SK-N-MC (cell line): ENCODE data around the gene NLRC5.

Source experiments
- DNase-seq: peaks from one replicate; pipeline ENCODE4 v3.0.0-alpha.2; 2011; ENCODE audit warnings: low read depth, low spot score
- H3K27ac ChIP-seq: fragments of 200-600 bp; sonication (generic); 2 replicates; pipeline ENCODE4 v1.5.1; 2016; ENCODE audit warnings: mixed run types
- H3K36me3 ChIP-seq: fragments of 200-600 bp; sonication (generic); 2 replicates; pipeline ENCODE4 v1.6.1; 2017; ENCODE audit warnings: antibody characterized with exemption, low read length, mixed read lengths; ENCODE audit not compliant: insufficient read depth
- H3K4me3 ChIP-seq: fragments of 200-600 bp; sonication (generic); 2 replicates; pipeline ENCODE4 v1.5.1; 2016
- H3K9ac ChIP-seq: fragments of 200-600 bp; sonication (generic); 2 replicates; pipeline ENCODE4 v1.8.0; 2017; ENCODE audit warnings: mixed run types, mixed read lengths; ENCODE audit not compliant: insufficient read length
- H3K9me3 ChIP-seq: fragments of 200-600 bp; sonication (generic); 2 replicates; pipeline ENCODE4 v1.6.1; 2017; ENCODE audit warnings: low read depth, mild to moderate bottlenecking, antibody characterized with exemption, low read length, moderate library complexity, mixed read lengths
- EZH2 ChIP-seq: fragments of 200-600 bp; sonication (generic); IDR thresholded peaks from one replicate; pipeline ENCODE4 v1.6.1; 2017; ENCODE audit warnings: antibody characterized with exemption
- FOXP2 ChIP-seq: optimal IDR thresholded peaks from 2 replicates; pipeline ENCODE3; 2011; ENCODE audit warnings: mild to moderate bottlenecking, moderate library complexity; ENCODE audit not compliant: insufficient read depth; ENCODE audit errors: extremely low read length, control extremely low read depth
- POLR2AphosphoS5 ChIP-seq: IDR thresholded peaks from 2 replicates; pipeline ENCODE4 v1.6.1; 2012; ENCODE audit warnings: mild to moderate bottlenecking, low read depth, low read length, borderline replicate concordance

The NLRC5 gene

DNA sequence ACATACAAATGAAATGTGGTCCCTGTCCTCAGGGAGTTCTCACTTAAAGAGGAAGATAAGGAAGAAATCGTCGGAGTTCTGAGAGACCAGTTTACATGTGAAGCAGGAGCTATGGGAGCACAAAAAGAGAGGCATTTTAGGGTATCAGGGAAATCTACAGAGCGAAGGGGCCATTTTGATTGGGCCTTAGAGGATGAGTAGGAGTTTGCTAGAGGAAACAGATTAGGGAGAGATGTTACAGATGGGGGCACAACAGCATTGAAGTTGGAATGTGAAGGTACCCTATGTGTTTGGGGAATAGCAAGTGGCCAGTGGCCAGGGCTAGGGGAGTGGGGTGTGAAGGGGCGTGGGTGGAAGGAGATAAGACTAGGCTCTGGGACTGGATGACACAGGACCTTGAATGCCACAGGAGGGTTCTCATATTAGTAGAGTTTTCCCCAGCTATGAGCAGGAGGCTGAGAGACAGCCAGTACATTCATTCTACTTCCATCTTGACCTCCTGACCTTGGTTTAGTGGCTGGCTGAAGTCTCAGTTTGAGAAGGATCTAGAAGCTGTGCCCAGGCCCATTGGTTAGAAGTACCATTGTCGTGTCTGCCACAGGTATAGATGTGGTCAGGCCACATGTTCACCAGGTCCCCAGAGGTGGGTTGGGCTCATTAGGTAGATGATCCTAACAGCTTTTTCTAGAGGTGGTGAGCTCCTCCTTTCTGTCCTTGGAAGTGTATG is 137.8 kb downstream of the NLRC5 start:
- Histone ChIP-seq H3K4me3 (no peak overlapping the region), H3K9me3 (no peaks in the 10 kb centered on the region), H3K27ac (no peak overlapping the region), H3K9ac (no peak overlapping the region), H3K36me3 (no peaks in the 10 kb centered on the region)
- no peak for TF ChIP-seq POLR2AphosphoS5
- no peak for DNase-seq

DNA sequence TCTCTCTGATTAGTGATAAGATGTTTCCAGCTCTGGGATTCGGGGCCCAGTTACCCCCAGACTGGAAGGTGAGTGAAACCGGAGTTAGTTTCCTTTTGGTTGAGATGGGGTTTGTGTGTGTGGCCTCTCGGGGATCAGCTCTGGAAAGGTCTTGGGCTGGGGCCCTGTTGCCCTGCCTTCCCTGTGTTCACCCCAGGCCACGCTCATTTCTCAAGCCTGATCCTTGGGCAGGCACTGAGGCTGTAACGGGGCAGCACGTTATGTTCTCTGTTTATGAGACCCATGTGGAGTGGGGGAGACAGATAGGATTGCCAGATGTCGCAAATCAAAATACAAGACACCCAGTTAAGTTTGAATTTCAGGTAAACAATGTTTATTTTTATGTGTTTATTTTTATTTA is 138.5 kb downstream of the NLRC5 start:
- DNase-seq = no peak
- Histone ChIP-seq H3K36me3 (no peaks in the 10 kb centered on the region), H3K9ac (no peak overlapping the region), H3K27ac (no peak overlapping the region), H3K4me3 (no peak overlapping the region), H3K9me3 (no peaks in the 10 kb centered on the region)
- no peak for TF ChIP-seq FOXP2
- TF ChIP-seq EZH2 = no peak
- no peak for TF ChIP-seq POLR2AphosphoS5

DNA sequence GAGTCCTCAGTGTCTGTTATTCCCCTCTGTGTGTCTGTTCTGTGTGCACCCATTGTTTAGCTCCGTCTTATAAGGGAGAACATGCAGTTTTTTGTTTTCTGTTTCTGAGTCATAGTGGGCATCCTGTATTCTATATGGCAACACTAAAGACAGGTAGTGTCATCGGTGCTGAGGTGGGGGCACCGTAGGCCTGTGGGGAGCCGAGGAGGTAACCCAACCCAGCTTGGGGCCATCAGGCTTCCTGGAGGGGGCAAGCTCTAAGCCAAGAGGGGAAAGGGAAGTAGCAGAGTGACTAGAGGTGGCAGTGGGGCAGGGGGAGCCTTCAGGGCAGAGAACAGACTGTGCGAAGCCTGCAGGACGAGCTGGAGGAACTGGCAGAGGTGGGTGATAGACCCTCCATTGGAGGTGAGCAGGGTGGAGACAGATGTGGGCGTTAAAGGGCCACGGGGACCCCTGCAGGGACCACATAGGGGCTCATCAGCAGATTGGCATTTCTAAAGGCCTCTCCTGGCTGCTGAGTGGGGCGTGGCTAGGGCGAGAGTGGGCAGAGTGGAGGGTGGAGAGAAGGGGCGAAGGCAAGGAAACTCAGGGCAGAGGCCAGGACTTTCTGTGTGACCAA is 139.5 kb downstream of the NLRC5 start:
- no peak overlapping the region for H3K4me3 ChIP-seq
- H3K9me3 ChIP-seq = no peaks in the 10 kb centered on the region
- no peak for DNase-seq
- no peak overlapping the region for H3K27ac ChIP-seq
- H3K9ac ChIP-seq = no peak overlapping the region
- H3K36me3 ChIP-seq = no peaks in the 10 kb centered on the region
- TF ChIP-seq EZH2 = no peak
- no peak for TF ChIP-seq FOXP2

DNA sequence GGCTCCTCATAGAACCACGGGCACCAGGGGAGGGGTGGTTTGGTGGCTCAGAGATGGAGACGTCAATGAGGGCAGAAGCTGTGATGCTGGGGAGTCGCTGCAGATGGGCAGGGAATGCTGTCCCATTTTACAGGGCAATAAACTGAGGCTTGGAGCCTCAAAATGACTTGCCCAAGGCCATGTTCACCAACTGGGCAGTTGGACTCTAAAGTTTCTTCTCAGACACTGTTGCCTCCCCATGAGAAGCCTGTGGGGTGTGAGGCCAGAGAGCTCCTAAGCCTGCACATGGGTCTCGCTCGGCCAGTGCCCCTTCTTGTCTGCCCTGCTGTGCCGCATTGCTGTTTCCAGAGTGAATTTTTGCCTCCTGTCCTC is 141.6 kb downstream of the NLRC5 start:
- no peak overlapping the region for H3K9ac ChIP-seq
- DNase-seq = no peak
- H3K9me3 ChIP-seq = no peaks in the 10 kb centered on the region
- H3K27ac ChIP-seq = no peak overlapping the region
- H3K36me3 ChIP-seq = no peaks in the 10 kb centered on the region
- TF ChIP-seq EZH2 (no peak), POLR2AphosphoS5 (no peak), FOXP2 (no peak)
- H3K4me3 ChIP-seq = no peak overlapping the region

DNA sequence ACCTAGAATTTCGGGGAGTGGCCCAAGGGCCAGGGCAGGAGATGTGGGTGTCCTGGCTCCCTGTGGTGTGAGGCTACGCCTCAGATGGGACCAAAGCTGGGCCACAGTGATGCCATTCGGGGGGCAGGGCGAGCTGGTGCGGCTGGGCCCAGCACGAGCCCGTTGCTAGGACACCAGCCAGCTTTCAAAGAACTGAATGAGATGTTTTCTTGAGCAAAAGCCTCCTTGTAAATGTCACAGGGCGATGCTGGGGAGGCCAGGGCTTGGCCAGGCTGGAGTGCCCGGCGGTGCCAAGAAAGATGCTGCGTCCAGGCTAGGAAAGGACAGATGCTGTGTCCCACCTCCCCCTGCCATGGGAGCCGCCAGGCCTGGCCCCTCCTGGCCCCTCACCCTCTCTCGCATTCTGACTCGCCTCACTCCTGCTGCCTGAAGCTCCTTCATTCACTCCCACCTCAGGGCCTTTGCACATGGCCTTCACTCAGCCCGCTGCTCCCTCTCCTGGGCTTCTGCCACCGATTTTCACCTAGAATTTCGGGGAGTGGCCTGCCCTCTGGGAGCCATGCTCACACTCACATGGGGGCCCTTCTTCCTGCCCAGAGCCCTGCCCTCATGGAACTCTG is 142.1 kb downstream of the NLRC5 start:
- H3K9ac ChIP-seq = no peak overlapping the region
- H3K9me3 ChIP-seq = no peaks in the 10 kb centered on the region

DNA sequence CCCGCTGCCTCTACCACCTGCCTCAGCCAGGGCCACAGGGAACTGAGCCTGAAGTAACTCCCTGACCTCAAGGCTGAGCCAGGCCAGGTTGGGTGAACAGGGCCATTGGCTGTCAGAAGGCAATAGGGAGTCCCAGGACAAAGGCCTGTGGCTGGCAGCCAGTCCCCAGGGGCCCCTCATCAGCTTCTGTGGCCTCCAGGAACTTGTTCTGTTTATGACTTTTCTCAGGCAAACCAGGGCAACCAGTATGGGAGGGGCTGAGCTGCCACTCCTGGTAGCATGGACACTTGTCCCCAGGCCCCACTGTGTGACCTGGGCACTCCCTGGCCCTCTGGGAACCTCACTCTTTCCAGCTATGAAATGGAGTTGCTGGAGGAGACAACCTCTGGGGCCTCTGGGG is 143.1 kb downstream of the NLRC5 start:
- Histone ChIP-seq H3K27ac (no peak overlapping the region), H3K4me3 (no peak overlapping the region), H3K9me3 (no peaks in the 10 kb centered on the region), H3K9ac (no peak overlapping the region), H3K36me3 (no peaks in the 10 kb centered on the region)
- no peak for DNase-seq
- no peak for TF ChIP-seq POLR2AphosphoS5

More for the DNA sequence above, 142.1 kb downstream of the NLRC5 start:
- Histone ChIP-seq H3K36me3 (no peaks in the 10 kb centered on the region), H3K4me3 (no peak overlapping the region), H3K27ac (no peak overlapping the region)
- no peak for DNase-seq
- TF ChIP-seq EZH2 (no peak), FOXP2 (no peak), POLR2AphosphoS5 (no peak)

DNA sequence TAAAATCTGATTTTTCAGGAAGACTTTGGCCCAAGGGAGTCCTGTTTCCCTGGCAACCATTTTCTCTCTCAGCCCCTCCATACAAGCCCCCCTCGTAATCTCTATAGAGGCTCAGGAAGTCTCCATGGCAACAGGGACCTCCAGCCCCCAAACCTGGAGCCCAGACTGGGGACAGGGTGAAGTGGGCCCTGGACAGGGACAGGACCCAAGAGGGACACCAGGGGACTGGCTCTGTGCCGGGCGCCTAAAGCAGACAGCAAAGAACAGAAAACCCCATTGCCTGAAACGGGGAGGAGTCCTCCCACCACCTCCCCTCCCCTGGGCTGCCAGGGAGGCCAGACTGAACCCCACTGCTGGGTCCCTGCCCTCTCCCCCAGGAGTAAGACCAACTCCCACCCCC is 143.7 kb downstream of the NLRC5 start:
- TF ChIP-seq EZH2 (no peak), POLR2AphosphoS5 (no peak), FOXP2 (no peak)
- H3K27ac ChIP-seq = no peak overlapping the region
- H3K9me3 ChIP-seq = no peaks in the 10 kb centered on the region
- no peak overlapping the region for H3K9ac ChIP-seq
- no peaks in the 10 kb centered on the region for H3K36me3 ChIP-seq
- no peak for DNase-seq
- no peak overlapping the region for H3K4me3 ChIP-seq
